NCI-H1930 (cell line): Measurements from ENCODE around the gene CISD1.
"Not testable (repeated sequence)": the region's sequence is repeated elsewhere in the genome, so short reads cannot be mapped to it uniquely, and the experiment has no call there.

Experiments used
- DNase-seq, 2 experiments: peaks; one replicate each; lab custom pipeline; 2025; lab: John Stamatoyannopoulos, UW

CISD1 gene

DNA sequence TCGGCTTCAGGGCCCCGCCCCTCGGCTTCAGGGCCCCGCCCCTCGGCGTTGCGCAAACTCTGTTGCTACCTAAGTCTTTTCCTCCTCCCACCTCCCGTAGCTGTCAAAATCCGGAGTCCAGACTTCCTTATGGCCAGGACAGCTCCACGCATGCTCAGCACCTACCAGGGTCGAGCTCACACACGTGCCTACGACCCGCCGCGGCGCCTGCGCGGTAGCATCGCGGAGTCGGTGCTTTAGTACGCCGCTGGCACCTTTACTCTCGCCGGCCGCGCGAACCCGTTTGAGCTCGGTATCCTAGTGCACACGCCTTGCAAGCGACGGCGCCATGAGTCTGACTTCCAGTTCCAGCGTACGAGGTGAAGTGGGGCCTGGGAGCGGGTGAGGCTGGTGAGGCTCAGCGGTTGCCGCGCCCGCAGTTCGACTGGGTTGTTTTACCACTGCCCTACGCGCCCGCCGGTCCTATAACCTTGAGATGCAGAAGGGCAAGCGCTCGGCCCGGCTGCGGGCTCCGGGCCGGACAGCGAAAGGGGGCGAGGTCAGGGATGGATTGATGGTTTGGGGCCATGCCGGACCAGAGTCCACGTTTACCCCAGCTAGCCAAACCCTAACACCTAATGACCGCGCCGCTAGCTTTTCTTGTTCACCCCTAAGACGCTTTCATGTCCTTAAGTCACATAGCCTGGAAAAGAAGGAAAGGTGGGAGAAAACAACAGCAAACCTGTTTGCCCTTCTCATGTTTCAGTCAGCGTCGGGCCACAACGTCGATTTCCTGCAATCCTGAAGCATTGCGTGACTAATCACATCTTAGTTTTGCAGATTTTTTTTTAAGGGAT is at the start of gene CISD1:
TSS of gene CISD1 (plus strand) at position 217 of the 836 bp plus-strand sequence. CDS start at position 329, 112 bp downstream.
- peak; percentile 92 to 94 for DNase-seq

DNA sequence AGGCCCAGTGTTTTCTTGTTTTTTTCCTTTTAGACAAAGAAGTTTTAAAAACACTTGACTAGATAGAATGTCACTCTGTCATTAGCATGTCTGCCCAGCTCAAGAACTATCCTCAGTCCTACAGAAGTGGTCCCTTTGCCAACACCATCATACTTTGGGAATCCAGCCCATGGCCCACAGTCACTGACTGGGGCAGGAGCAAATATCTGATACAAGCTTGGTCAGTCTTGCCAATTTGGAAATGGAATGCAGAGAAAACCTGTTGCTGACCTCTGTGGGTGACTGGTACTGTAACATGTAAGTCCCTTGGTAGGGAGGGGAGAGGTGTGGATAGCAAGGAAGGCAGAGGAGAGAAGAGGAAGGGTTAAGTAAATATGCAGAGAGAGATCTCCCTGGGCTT is 49.1 kb upstream of the CISD1 start:
- no peak for DNase-seq

DNA sequence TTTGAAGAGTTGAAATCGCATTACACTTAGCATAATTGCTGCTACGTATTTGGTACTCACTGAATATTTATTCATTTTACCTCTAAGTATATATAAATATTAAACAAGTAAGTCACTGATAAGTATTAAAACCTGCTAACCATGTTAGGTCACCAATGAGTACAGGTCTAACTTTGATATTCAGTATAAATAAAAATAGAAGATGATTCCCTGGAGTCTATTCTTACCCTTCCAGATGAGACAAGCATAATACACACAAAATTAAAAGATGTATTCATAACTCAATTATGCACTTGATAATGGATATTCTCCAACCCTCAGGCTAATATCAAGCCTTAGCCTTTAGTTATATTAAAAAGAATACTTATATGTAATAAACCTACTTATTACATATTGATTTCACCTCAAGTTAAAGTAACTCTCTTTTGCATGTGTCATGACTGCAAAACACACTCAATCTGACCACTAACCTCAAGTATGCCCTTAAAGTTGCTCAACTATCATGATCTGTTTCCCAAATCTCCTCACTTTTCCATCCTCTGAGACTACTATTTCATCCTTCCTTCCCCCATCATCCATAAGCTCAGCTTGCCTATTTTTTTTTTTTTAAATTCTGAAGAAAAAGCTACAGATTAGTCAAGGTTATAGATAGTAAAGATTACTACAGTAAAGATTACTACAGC is 48.1 kb upstream of the CISD1 start:
- no peak for DNase-seq

DNA sequence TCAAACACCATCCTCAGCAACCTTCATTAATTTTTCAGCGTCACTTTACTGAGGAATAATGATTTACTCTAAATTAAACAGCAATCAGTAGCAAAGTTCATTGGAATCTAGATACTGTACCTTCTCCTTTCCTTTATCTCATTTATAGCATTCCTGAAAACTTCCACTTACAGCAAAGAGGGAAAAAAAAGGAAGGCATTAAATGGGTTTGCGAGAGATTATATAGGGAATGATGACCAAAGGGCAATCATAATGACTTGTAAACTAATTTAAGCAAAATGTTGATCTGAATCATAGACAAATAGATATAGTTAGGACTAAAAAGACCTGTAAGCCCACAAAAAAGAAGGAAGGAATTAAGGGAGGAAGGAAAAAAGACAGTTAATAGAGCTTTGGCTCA is 43.3 kb upstream of the CISD1 start:
- no peak for DNase-seq

DNA sequence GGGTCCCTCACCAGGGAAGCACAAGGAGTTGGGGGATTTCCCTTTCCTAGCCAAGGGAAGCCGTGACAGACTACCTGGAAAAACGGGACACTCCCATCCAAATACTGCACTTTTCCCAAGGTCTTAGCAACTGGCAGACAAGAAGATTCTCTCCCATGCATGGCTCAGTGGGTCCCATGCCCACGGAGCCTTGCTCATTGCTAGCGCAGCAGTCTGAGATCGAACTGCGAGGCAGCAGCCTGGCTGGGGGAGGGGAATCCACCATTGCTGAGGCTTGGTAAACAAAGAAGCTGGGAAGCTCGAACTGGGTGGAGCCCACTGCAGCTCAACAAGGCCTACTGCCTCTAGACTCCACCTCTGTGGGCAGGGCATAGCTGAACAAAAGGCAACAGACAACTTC is 39.1 kb upstream of the CISD1 start:
- not testable (repeated sequence) for DNase-seq

DNA sequence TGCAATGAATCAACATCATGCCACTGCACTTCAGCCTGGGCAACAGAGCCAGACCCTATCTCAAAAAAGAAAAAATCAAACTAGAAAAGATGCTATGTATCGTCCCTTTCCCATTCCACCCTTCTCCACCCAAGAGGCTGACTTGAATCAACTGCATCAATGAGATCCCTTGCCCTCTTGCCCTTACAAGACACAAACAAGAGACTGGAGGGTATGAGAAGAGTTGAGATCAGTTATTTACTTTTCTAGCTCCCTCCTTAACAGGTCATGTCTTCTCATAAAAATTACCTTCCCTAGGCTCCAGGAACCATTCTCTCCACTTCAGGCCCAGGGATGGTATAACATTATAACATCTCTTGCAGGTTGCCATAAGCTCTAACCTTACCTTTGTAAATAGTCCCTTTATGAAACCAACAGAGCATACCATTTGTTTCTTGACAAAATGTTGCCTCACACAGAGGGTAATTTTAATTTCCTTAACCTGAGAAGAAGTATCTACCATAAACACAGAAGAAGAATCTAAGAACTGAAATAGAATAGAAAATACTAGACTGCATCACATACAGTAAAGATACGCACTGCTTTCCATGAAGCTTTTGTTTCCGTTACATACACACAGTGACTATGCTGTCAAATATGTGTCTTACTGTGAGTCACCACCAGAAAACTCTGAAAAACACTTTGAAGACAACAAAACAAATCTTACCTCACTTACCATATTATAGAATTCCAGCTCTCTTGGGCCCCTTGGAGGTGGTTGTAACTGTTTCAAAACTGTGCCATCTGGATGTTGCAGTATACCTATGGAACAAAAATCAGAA is 31.7 kb upstream of the CISD1 start:
- no peak for DNase-seq

DNA sequence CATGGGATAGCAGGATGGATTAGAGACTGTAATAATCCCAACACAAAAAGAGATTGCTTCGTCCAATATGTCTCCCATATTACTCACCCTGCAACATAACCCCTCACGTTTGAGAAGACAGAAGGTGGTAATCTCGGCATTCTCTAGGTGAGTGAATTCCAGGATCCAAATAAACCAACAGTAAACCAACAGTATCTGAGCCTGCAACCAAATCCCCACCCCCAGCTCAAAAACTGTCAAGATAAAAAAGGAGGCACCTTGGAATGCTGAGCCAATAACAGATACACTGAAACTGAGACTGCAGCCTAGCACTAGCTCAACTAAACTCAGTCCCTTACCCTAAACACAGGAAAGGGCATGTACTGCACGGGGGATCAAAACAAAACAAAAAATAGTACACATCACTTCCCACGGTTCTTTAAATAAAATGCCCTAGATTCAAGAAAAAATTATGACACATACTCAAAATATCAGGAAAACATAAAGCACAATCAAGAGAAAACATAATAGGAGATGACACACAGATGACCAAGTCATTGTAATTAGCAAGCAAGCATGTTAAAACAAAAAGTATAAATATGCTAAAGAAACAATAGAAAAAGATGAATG is 29.3 kb upstream of the CISD1 start:
- no peak for DNase-seq

DNA sequence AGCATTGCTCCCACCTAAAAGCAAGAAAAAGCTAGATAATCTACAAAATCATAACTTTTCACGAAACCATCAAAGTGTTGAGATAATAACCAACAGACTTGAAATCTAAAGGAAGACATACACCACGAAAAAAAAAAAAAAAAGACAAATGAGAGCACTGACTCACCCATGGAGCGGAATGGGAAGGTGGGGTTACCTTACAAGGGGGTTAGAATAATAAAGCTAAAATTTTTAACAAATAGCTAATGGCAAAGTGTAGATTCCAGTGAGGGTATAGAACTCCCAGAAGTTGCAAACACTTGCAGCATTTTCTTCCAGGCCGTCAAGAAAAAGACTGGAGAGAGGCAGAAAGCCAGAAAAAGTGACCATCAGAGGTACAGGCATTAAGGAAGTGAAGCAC is 28.4 kb upstream of the CISD1 start:
- DNase-seq: no peak

DNA sequence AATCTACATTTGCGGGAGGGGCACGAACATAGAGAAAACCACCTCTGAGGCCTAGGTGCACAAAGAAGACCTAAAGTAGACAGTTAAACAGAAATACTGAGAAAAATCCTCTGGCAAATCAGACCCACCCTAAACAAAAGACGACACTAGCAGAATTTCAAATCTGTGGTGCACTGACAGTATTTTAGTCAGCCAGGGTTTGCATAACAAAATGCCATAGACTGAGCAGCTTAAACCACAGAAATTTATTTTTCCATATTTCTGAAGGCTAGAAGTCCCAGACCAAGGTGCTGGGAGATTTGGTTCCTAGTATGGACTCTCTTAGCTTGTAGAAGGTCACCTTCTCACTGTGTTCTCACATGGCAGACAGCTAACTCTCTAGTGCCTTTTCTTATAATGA is 27.6 kb upstream of the CISD1 start:
- no peak for DNase-seq

DNA sequence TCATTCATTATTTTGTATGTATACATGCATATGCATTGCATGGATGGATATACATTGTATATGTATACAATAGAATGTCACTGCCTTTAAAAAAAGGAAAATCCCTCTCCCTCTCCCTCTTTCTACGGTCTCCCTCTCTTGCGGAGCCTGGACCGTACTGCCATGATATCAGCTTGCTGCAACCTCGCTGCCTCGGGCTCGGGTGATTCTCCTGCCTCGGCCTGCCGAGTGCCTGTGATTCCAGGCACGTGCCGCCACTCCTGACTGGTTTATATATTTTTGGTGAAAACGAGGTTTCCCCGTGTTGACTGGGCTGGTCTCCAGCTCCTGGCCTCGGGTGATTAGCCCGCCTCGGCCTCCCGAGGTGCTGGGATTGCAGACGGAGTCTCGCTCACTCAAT is 25.7 kb upstream of the CISD1 start:
- DNase-seq: no peak

DNA sequence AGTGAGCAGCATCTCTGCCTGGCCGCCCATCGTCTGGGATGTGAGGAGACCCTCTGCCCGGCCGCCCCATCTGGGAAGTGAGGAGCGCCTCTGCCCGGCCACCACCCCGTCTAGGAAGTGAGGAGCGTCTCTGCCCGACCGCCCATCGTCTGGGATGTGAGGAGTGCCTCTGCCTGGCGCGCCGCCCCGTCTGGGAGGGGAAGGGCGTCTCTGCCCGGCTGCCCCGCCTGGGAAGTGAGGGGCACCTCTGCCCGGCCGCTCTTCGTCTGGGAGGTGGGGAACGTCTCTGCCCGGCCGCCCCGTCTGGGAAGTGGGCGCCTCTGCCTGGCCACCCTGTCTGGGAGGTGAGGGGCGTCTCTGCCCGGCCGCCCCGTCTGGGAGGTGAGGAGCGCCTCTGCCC is 25.2 kb upstream of the CISD1 start:
- not testable (repeated sequence) for DNase-seq

DNA sequence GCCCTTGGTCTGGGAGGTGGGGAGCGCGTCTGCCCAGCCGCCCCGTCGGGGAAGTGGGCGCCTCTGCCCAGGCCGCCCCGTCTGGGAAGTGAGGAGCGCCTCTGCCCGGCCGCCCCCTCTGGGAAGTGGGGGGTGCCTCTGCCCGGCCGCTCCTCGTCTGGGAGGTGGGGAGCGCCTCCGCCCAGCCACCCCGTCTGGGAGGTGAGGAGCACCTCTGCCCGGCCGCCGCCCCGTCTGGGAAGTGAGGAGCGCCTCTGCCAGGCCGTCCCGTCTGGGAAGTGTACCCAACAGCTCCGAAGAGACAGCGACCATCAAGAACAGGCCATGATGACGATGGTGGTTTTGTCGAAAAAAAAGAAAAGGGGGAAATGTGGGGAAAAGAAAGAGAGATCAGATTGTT is 24.7 kb upstream of the CISD1 start:
- not testable (repeated sequence) for DNase-seq

DNA sequence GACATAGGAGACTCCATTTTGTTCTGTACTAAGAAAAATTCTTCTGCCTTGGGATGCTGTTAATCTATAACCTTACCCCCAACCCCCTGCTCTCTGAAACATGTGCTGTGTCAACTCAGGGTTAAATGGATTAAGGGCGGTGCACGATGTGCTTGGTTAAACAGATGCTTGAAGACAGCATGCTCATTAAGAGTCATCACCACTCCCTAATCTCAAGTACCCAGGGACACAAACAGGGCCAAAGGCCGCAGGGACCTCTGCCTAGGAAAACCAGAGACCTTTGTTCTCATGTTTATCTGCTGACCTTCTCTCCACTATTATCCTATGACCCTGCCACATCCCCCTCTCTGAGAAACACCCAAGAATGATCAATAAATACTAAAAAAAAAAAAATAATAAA is 24.3 kb upstream of the CISD1 start:
- DNase-seq: not testable (repeated sequence)

DNA sequence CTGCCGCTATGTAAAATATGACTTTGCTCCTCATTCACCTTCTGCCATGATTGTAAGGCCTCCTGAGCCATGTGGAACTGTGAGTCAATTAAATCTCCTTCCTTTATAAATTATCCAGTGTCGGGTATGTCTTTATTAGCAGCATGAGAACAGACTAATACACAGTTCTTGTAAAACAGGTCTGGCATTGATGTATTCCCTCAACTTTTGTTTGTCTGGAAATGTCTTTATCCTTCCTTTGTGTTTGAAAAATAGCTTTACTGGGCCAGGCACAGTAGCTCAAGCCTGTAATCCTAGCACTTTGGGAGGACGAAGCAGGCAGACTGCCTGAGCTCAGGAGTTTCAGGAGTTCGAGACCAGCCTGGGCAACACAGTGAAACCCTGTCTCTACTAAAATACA is 15.8 kb upstream of the CISD1 start:
- no peak for DNase-seq

DNA sequence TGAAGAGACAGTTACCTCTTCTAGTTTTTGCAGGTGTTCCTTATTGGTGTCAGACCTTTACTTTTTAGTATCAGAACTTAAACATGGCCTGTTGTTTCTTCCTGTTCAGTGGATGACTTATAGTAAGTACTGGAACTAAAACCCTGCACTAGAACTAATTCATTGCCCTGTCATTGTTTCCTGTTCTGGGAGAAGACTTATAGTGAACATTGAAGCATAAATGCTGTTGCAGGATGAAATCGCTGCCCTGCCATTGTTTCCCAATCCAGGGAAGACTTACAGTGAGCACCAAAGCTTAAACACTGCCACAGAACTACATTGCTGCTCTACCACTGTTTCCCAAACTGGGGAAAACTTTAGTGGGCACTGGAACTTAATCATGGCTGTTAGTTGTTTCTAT is 14.3 kb upstream of the CISD1 start:
- no peak for DNase-seq

DNA sequence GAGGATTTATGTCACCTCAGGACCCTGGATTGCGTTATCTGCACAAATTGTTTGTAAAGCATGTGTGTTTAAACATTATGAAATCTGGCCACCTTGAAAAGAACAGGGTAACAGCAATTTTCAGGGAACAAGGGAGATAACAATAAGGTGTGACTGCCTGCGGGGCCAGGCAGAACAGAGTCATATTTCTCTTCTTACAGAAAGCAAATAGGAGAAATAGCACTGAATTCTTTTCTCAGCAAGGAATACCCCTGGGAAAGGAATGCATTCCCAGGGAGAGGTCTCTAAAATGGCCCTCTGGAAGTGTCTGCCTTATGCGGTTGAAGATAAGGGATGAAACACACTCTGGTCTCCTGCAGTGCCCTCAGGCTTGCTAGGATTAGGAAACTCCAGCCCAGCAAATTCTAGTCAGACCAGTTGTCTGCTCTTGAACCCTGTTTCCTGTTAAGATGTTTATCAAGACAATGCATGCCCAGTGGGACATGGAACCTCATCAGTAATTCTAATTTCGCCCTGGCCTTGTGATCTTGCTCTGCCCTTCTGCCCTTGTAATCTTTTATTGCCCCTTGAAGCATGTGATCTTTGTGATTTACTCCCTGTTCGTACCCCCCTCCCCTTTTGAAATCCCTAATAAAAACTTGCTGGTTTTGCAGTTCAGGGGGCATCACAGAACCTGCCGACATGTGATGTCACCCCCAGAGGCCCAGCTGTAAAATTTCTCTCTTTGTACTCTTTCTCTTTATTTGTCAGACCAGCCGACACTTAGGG is 12.8 kb upstream of the CISD1 start:
- DNase-seq: not testable (repeated sequence)

DNA sequence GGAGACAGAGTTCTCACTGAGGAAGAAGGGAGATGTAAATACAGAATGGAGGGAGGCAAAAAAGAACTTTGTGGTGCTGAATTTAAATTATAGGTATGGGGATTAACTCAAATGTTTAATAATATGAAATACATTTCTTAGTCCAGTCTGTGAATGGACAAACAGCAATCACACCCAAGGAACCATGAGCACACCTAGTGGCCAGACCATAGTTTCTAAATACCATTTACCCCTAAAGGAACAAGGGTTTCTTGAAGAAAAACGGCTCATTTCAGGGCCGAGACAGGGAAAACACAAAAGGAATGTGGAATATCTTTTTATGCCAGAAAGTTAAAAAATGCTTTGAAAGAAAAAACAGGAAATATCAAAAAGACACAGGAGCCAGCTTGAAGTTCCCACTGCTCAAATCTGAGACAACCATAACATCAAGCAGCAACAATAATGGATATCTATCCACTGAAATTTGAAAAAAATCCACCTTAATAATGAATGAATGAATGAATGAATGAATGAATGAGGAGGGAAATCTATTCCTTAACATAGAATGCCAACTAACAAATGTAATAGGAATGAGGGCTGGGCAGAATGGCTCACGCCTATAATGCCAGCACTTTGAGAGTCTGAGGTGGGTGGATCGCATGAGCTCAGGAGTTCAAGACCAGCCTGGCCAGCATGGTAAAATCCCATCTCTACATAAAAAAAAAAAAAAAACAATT is 9.8 kb upstream of the CISD1 start:
- DNase-seq: no peak

DNA sequence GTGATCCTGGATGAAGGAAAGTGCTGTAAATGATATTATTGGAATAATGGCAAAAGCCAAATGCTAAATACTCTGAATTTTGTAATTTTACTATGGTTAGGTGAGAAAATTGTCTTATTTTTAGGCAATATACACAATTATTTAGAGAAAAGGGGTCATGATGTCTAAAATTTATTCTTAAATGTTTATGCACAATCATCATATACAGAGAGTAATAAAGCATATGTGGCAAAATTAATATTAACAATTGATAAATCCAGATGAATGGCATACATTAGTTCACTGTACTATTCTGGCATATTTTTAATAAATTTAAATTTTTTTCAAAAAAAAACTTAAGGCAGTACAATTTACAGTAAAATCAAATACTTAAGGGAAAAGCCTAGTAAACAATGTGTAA is 8.6 kb upstream of the CISD1 start:
- DNase-seq: no peak

DNA sequence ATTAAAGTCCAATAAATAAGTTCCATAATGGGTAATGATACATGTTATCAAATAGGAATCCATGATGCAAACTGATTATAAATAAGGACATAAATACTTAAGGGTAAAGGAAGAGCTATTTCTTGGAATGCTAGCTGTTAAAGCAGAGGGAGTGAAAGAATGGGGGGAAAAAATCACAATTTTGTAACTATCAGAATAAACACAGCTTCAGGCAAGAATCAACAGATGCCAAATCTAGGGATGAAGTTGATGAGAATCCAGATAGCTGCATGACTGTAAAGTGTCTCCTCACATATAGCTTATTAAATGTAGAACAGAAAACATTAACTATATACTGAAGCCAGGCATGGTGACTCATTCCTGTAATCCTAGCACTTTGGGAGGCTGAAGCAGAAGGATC is 6.2 kb upstream of the CISD1 start:
- DNase-seq: no peak

DNA sequence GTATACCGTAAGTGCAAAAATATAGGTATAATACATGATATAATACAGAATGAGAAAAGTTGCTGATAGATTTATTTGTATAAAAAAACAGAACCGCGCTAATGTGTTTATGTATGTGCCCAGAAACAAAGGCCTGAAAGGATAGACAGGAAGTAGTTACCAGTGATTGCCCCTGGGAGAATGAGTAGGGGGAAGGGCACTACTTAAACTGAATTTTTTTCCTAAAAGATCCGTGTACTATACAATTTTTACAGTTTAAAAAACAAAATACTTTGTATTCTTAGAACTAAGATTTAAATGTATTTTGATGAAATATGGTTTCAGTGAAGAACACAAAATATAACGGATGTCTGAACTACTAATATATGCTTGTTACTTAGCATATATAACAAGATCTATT is 4.2 kb upstream of the CISD1 start:
- no peak for DNase-seq

DNA sequence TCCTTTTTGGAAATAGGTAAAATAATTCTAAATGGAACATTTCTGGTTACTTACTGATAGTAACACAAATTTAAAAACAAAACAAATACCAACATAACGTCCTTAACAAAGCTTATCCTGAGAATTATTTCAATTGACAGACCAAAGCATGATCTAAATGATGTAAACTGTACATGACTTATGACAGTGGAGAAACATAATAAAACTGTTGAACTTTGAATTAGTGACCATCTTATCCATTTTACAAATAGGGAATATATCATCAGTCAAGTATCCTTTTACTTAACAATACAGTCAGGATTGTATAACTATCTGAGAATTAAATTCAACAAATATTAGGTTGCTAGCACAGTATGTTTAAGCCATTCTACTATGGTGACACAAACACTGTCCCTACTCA is 3.7 kb upstream of the CISD1 start:
- no peak for DNase-seq
